NCI-H1048 (cell line): Measurements from ENCODE around the gene ERCC2.

Source experiments
- DNase-seq: peaks from one replicate; lab custom pipeline; 2025; lab: John Stamatoyannopoulos, UW

ERCC2 gene

GRCh38 chr19:45401815-45402214 is 31.4 kb upstream of the ERCC2 start:
- DNase-seq: no peak

- no peak for DNase-seq
Observed at GRCh38 chr19:45400192-45400591, 29.8 kb upstream of the ERCC2 start.

- no peak for DNase-seq
Observed at GRCh38 chr19:45395821-45396617, 25.6 kb upstream of the ERCC2 start.

GRCh38 chr19:45391871-45392665 is 21.7 kb upstream of the ERCC2 start:
- no peak for DNase-seq

- DNase-seq: no peak
Observed at GRCh38 chr19:45391346-45391745, 21.0 kb upstream of the ERCC2 start.

GRCh38 chr19:45385392-45386221 is 15.2 kb upstream of the ERCC2 start:
- DNase-seq: no peak

GRCh38 chr19:45382426-45382825 is 12.1 kb upstream of the ERCC2 start:
- no peak for DNase-seq

- no peak for DNase-seq
Observed at GRCh38 chr19:45380107-45380506, 9.7 kb upstream of the ERCC2 start.

GRCh38 chr19:45376045-45376724 is 5.8 kb upstream of the ERCC2 start:
- DNase-seq: peak; percentile 39

GRCh38 chr19:45368737-45369340 is 1.5 kb downstream of the ERCC2 start:
- DNase-seq: no peak

- DNase-seq: no peak
Observed at GRCh38 chr19:45368127-45368526, 2.2 kb downstream of the ERCC2 start.

GRCh38 chr19:45364696-45365095 is 5.7 kb downstream of the ERCC2 start:
- DNase-seq: no peak

GRCh38 chr19:45363861-45364459 is 6.4 kb downstream of the ERCC2 start:
- no peak for DNase-seq

- no peak for DNase-seq
Observed at GRCh38 chr19:45362291-45362690, 8.1 kb downstream of the ERCC2 start.

- no peak for DNase-seq
Observed at GRCh38 chr19:45361608-45362007, 8.8 kb downstream of the ERCC2 start.

- no peak for DNase-seq
Observed at GRCh38 chr19:45358213-45358792, 12.1 kb downstream of the ERCC2 start.

GRCh38 chr19:45357445-45357783 is 13.0 kb downstream of the ERCC2 start:
- DNase-seq: no peak

GRCh38 chr19:45356760-45357444 is 13.5 kb downstream of the ERCC2 start:
- no peak for DNase-seq

GRCh38 chr19:45355910-45356309 is 14.5 kb downstream of the ERCC2 start:
- DNase-seq: no peak

- no peak for DNase-seq
Observed at GRCh38 chr19:45355402-45355801, 15.0 kb downstream of the ERCC2 start.
